Astrocyte (in vitro differentiated cells and primary cell): Measurements from ENCODE around the gene IFIT1B.

Experiments
- CTCF ChIP-seq: IDR thresholded peaks from 2 replicates; pipeline ENCODE4 v1.5.1; 2011; ENCODE audit warnings: low read depth, mild to moderate bottlenecking, inconsistent platforms, low read length, moderate library complexity; ENCODE audit not compliant: insufficient read depth
- EZH2 ChIP-seq: IDR thresholded peaks from 2 replicates; pipeline ENCODE4 v1.6.1; 2012; ENCODE audit warnings: mild to moderate bottlenecking, low read length, inconsistent platforms; ENCODE audit not compliant: insufficient read depth

GRCh38 chr10:89342206-89342958, 35.5 kb upstream of the IFIT1B start:
- TF ChIP-seq CTCF = no peak
- no peak for TF ChIP-seq EZH2
